ENCODE data around the gene PIR. TPM values are rescaled to one million over a fixed set of nuclear protein-coding genes. Genes with fewer than 3 reads are reported as not detected.

The PIR gene
- total RNA-seq, 1 donor from 2014 or later: 53.4 TPM

DNA sequence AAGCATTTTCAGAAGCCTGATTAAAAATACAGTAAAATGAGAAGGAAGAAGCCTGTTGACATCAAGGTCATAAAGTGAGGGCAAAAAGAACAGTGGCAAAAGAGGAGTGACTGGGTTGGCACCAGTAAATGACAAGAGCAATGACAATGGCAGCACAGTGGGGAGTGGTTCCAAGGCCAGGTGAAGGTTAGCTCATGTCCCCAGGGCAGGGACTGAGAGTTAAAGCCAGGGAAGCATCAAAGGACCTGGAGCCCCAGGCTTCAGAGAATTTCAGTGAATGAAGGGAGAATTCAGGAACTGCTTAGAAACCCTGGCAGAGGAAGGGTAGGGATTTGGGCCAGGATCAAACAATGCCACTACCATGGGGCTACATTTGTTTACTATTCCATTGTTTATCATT lies 149.0 kb downstream of the PIR start:
- no peaks in the 10 kb centered on the region for H3K27me3 Mint-ChIP-seq (ENCODE audit: low read depth)

DNA sequence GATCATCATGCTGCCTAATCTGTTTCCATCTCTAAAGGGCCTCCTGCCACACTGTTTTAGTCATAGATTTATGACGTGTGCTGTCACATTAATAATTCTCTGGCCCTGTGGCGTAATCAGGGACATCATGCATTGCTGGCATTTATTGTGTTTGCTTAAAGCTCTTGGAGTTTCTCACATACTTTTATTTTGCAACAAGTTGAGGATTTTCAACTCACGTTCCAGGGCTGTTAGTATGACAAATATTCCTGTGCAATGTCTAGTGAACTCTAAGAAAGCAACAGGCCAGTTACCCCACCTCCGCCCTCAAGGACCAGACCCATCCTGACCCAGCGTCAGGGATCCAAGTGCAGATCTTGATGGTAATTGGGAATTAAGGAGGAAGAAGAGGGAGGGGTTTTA lies 150.1 kb downstream of the PIR start:
- H3K9me3 Mint-ChIP-seq: no peaks in the 10 kb centered on the region

More for the DNA sequence above, 149.0 kb downstream of the PIR start:
- no peak for DNase-seq (ENCODE audit: low read depth, low spot score)
- Mint-ChIP-seq H3K36me3 (ENCODE audit: low read depth) (no peaks in the 10 kb centered on the region), H3K9me3 (no peaks in the 10 kb centered on the region), H3K4me1 (peaks cover 35% of the 10 kb centered on the region), H3K27ac (ENCODE audit: unreplicated experiment) (no peak overlapping the region), H3K4me3 (no peak overlapping the region)
- TF ChIP-seq CTCF (conservative IDR thresholded peaks at IDR 0.05): no peak

DNA sequence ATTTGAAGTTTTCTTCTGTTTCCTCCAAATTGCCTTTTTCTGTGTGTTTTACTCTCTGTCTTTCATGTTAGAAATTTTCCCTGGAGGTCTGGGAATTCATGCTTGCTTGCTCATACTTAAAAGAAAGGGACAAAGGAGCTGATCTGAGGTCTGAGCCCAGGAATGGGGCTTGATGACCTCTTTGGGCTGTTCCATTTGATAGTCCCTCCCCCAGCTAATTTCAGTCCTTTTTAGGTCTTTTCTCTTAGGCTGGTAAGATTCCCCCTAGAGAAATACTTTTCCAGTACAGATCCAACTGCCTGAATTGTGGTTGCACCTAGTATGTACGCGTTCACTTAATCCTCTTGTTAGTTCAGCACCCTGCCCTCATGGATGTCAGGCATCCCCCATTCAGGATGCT lies 152.3 kb downstream of the PIR start:
- no peaks in the 10 kb centered on the region for H3K36me3 Mint-ChIP-seq (ENCODE audit: low read depth)
- DNase-seq (ENCODE audit: low read depth, low spot score): no peak
- H3K9me3 Mint-ChIP-seq: no peaks in the 10 kb centered on the region
- no peak for TF ChIP-seq CTCF (conservative IDR thresholded peaks at IDR 0.05)
- peak overlapping the region; percentile 95 for H3K27ac Mint-ChIP-seq (ENCODE audit: unreplicated experiment)
- peaks cover 50% of the 10 kb centered on the region for H3K4me1 Mint-ChIP-seq
- H3K27me3 Mint-ChIP-seq (ENCODE audit: low read depth): no peaks in the 10 kb centered on the region
- H3K4me3 Mint-ChIP-seq: peak overlapping the region; percentile 48

More for the DNA sequence above, 150.1 kb downstream of the PIR start:
- Mint-ChIP-seq H3K27me3 (ENCODE audit: low read depth) (no peaks in the 10 kb centered on the region), H3K4me1 (peaks cover 34% of the 10 kb centered on the region), H3K36me3 (ENCODE audit: low read depth) (no peaks in the 10 kb centered on the region), H3K4me3 (no peak overlapping the region), H3K27ac (ENCODE audit: unreplicated experiment) (no peak overlapping the region)
- no peak for TF ChIP-seq CTCF (conservative IDR thresholded peaks at IDR 0.05)
- no peak for DNase-seq (ENCODE audit: low read depth, low spot score)

DNA sequence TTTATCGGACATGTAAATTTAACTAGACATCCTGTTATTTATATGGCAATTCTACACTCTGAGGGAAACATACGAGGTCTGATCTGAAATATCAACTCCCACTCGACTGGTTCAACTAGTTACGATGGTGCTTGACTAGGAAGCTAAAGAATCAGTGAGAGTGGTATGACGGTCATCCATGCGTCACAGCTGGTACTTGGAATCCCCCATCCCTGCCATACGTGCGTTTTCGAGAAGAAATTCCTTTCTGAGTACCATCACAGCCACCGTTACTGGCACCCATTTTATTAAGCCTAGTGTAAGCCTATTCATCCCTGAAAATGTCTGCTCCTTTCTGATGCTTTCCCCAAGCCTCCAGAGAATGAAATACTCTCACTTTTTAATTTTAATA lies 157.1 kb downstream of the PIR start:
- no peak for TF ChIP-seq CTCF (conservative IDR thresholded peaks at IDR 0.05)
- peak overlapping the region; percentile 58 for H3K27ac Mint-ChIP-seq (ENCODE audit: unreplicated experiment)
- no peaks in the 10 kb centered on the region for H3K36me3 Mint-ChIP-seq (ENCODE audit: low read depth)
- peak overlapping the region; percentile 92 for H3K4me3 Mint-ChIP-seq
- H3K9me3 Mint-ChIP-seq: no peaks in the 10 kb centered on the region
- DNase-seq (ENCODE audit: low read depth, low spot score): no peak
- H3K27me3 Mint-ChIP-seq (ENCODE audit: low read depth): no peaks in the 10 kb centered on the region
- peaks cover 45% of the 10 kb centered on the region for H3K4me1 Mint-ChIP-seq

- H3K4me3 Mint-ChIP-seq: peak within 1 kb of the TSS; percentile 92
- no peaks in the 10 kb centered on the region for H3K36me3 Mint-ChIP-seq (ENCODE audit: low read depth)
- peak; percentile 74 for DNase-seq (ENCODE audit: low read depth, low spot score)
- TF ChIP-seq CTCF (conservative IDR thresholded peaks at IDR 0.05): no peak
- peak within 1 kb of the TSS; percentile 97 for H3K27ac Mint-ChIP-seq (ENCODE audit: unreplicated experiment)
- no peaks in the 10 kb centered on the region for H3K27me3 Mint-ChIP-seq (ENCODE audit: low read depth)
- H3K9me3 Mint-ChIP-seq: no peaks in the 10 kb centered on the region
- peaks cover 39% of the 10 kb centered on the region for H3K4me1 Mint-ChIP-seq
Measured at GRCh38 chrX:15335135-15336022, 157.8 kb downstream of the PIR start, which contains the start of gene PIGA. Gene PIGA, minus strand, starts transcription at chrX:15335523. Its CDS starts 3,593 bp downstream, at chrX:15331930.

Other genes with a start within 250 kb of the PIR start
- 0.28 TPM in 1 of 2 replicates, not detected in the other for gene ASB9, start 223.2 kb downstream of the PIR start, total RNA-seq
- gene ASB11, start 177.7 kb downstream of the PIR start, total RNA-seq: not detected in 2 replicates
- gene PIGA, start 157.8 kb downstream of the PIR start, total RNA-seq: 23.6 and 26.2 TPM in 2 replicates
- 0.43 and 1.2 TPM in 2 replicates for gene VEGFD, start 108.9 kb downstream of the PIR start, total RNA-seq
- gene BMX, start 7.5 kb upstream of the PIR start, total RNA-seq: not detected in 2 replicates
- gene ACE2, start 107.6 kb upstream of the PIR start, total RNA-seq: not detected in 2 replicates
- gene CLTRN, start 171.5 kb upstream of the PIR start, total RNA-seq: 0.80 and 1.1 TPM in 2 replicates
- 5.7 and 7.1 TPM in 2 replicates for gene CA5B, start 244.9 kb upstream of the PIR start, total RNA-seq

Data from neural crest cell (in vitro differentiated cells).